ENCODE measurements around the gene CENPT.

DNA sequence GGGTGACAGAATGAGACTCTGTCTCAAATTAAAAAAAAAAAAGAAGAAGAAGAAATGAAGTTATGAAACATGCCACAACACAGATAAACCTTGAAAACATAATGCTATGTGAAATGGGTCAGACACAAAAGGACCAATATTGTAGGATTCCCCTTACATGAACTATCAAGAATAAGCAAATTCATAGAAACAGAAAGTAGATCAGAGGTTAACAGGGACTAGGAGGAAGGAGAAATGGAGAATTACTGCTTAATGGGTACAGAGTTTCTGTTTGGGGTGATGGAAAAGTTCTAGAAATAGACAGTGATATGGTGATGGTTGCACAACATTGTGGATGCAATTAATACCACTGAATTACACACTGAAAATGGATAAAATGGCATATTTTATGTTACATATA is 57.4 kb downstream of the CENPT start:
- TF ChIP-seq, protein P1, sequence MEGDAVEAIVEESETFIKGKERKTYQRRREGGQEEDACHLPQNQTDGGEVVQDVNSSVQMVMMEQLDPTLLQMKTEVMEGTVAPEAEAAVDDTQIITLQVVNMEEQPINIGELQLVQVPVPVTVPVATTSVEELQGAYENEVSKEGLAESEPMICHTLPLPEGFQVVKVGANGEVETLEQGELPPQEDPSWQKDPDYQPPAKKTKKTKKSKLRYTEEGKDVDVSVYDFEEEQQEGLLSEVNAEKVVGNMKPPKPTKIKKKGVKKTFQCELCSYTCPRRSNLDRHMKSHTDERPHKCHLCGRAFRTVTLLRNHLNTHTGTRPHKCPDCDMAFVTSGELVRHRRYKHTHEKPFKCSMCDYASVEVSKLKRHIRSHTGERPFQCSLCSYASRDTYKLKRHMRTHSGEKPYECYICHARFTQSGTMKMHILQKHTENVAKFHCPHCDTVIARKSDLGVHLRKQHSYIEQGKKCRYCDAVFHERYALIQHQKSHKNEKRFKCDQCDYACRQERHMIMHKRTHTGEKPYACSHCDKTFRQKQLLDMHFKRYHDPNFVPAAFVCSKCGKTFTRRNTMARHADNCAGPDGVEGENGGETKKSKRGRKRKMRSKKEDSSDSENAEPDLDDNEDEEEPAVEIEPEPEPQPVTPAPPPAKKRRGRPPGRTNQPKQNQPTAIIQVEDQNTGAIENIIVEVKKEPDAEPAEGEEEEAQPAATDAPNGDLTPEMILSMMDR (IDR thresholded peaks at IDR 0.05), result no peak
- TF ChIP-seq POLR2AphosphoS5 (IDR thresholded peaks at IDR 0.05) (no peak), EP300 (IDR thresholded peaks at IDR 0.05) (no peak)

All from upper lobe of left lung (tissue), 4 donors.